Small intestine (tissue), 7 donors: ENCODE data around the gene GALNT11. TPM values are rescaled to one million over a fixed set of nuclear protein-coding genes. Genes with fewer than 3 reads are reported as not detected.

Experiments used
- DNase-seq, 2 donors: peaks; one replicate each; pipeline versions ENCODE4 v3.0.0 to v3.0.0-alpha.2; 2013
- FAIRE-seq: peaks from 2 replicates; lab custom pipeline; 2012; peaks lifted over from hg19 to GRCh38; lab: Jason Lieb, UNC
- H3K27ac ChIP-seq, 3 donors: one replicate each; pipeline ENCODE4 v1.5.1; 2013; ENCODE audit warnings: low read length in 2 of 3, mild to moderate bottlenecking in 2 of 3, control low read depth in 1 of 3, inconsistent platforms in 1 of 3, low read depth in 1 of 3, moderate library complexity in 1 of 3
- H3K27me3 ChIP-seq, 3 donors: one replicate each; pipeline ENCODE4 v1.6.1; 2013; ENCODE audit warnings: low read length in 3 of 3, inconsistent platforms in 1 of 3; ENCODE audit not compliant: control insufficient read depth in 3 of 3, insufficient read depth in 3 of 3
- H3K36me3 ChIP-seq, 3 donors: one replicate each; pipeline ENCODE4 v1.6.1; 2013; ENCODE audit warnings: low read length in 3 of 3, inconsistent platforms in 1 of 3, low read depth in 1 of 3, mild to moderate bottlenecking in 1 of 3, moderate library complexity in 1 of 3; ENCODE audit not compliant: control insufficient read depth in 3 of 3, insufficient read depth in 2 of 3
- H3K4me1 ChIP-seq, 3 donors: one replicate each; pipeline ENCODE4 v1.6.1; 2013; ENCODE audit warnings: low read length in 2 of 3, inconsistent platforms in 1 of 3, low read depth in 1 of 3, mild to moderate bottlenecking in 1 of 3, moderate library complexity in 1 of 3; ENCODE audit not compliant: control insufficient read depth in 3 of 3, insufficient read depth in 2 of 3
- H3K4me3 ChIP-seq, 3 donors: one replicate each; pipeline ENCODE4 v1.5.1; 2013; ENCODE audit warnings: low read length in 3 of 3, control low read depth in 1 of 3, inconsistent platforms in 1 of 3, low read depth in 1 of 3, mild to moderate bottlenecking in 1 of 3, moderate library complexity in 1 of 3
- H3K9me3 ChIP-seq, 2 donors: one replicate each; pipeline ENCODE4 v1.6.1; 2013; ENCODE audit warnings: low read depth in 1 of 2, low read length in 1 of 2; ENCODE audit not compliant: control insufficient read depth in 2 of 2, insufficient read depth in 1 of 2
- WGBS, 3 donors: extraction: QIAGEN DNeasy Blood & Tissue Kit; methylation state at CpG; one replicate each; pipeline ENCODE4 v1.1.7; 2013; 5-methylcytosine and 5-hydroxymethylcytosine counted together
- polyA plus RNA-seq, 4 donors: library from polyadenylated mRNA; stranded (reverse) in 3 of 4; unstranded in 1 of 4; fragments of 200-250 nt in 3 of 4; fragments of 120-200 nt in 1 of 4; gene quantifications; one replicate each; pipeline versions ENCODE4 v1.2.1 to v1.2.3, GENCODE V29; 2013
- donor health status: healthy with polysubstance abuse.
- donor health status: control.
- donor health status: control.
- donor health status: Bipolar disorder and iron deficiency.
- donor health status: healthy.

Gene GALNT11
- polyA plus RNA-seq, 4 donors = 8.1 to 39.7 (median 17.6) TPM

DNA sequence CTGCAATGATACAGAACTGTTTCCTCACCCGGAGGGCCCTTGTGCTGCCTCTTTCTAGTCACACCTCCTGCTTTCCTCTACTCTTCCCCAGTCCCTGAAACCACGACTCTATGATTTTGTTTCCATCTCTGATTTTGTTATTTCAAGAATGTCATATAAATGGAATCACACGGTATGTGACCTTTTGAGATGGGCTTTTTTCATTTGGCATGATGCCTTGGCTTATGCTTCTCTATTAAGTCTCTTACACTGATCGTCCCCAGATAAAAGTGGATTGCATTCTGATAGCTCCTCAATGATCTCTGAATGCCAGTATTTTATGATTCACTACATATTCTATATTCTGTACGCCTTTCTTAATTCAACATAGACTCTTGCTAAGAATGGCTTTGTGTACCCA lies 78.2 kb downstream of the GALNT11 start:
- FAIRE-seq = no peak
- H3K36me3 ChIP-seq = peaks cover 2 to 26% (median 3%) of the 10 kb centered on the region in 3 donors
- H3K9me3 ChIP-seq = no peaks in the 10 kb centered on the region
- H3K27me3 ChIP-seq = no peaks in the 10 kb centered on the region
- WGBS, 3 donors = 79 to 92% (median 87%) methylated on average over 5 of the region's 5 CpGs
- no peak for DNase-seq
- no peaks in the 10 kb centered on the region for H3K4me1 ChIP-seq
- no peak overlapping the region for H3K4me3 ChIP-seq
- no peak overlapping the region for H3K27ac ChIP-seq

DNA sequence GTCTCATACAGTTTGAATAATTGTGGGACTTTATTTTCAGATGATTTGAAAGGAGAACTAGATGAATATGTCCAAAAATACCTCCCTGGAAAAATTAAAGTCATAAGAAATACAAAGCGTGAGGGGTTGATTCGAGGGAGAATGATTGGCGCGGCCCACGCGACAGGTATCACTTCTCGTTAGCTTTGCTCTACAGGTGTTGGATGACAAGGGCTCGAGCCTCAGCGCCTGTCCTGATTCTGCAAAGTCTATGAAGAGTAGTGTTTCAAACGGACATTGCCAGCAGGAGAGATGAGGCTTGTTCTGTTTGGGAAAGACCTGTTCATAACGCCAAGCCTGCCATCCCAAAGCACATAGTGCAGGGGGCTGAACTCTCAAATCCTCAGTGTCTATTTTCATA lies 79.7 kb downstream of the GALNT11 start:
- no peak for FAIRE-seq
- no peaks in the 10 kb centered on the region for H3K9me3 ChIP-seq
- no peak for DNase-seq
- no peak overlapping the region for H3K27ac ChIP-seq
- H3K4me1 ChIP-seq = no peaks in the 10 kb centered on the region
- H3K36me3 ChIP-seq = peaks cover 2 to 26% (median 3%) of the 10 kb centered on the region in 3 donors
- no peak overlapping the region for H3K4me3 ChIP-seq
- no peaks in the 10 kb centered on the region for H3K27me3 ChIP-seq
- WGBS, 3 donors = 96 to 97% (median 96%) methylated on average over 11 of the region's 11 CpGs

DNA sequence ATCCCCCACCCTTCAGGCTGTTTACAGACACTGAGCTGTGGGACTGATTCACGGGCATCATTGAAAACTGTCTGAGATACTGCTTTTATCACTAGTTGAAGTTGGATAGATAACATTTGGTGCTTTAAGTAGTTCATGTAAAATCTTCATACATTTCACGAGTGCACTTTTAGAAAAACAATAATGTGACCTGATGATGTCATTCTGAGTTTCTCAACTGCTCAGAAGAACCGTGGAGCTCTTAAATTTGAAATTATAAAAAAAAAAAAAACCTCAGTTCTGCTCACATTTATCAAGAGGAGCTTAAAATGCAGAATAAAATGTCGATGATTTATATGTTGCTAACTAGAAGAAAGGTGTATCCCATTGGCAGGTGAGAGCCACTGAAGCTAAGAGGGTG lies 81.5 kb downstream of the GALNT11 start:
- Histone ChIP-seq H3K9me3 (no peaks in the 10 kb centered on the region), H3K27me3 (no peaks in the 10 kb centered on the region), H3K27ac (no peak overlapping the region), H3K4me3 (no peak overlapping the region), H3K4me1 (no peaks in the 10 kb centered on the region), H3K36me3 (peaks cover 2 to 27% (median 6%) of the 10 kb centered on the region in 3 donors)
- DNase-seq (no peak), FAIRE-seq (no peak)
- 77 to 81% (median 80%) methylated on average over 4 of the region's 4 CpGs for WGBS, 3 donors

DNA sequence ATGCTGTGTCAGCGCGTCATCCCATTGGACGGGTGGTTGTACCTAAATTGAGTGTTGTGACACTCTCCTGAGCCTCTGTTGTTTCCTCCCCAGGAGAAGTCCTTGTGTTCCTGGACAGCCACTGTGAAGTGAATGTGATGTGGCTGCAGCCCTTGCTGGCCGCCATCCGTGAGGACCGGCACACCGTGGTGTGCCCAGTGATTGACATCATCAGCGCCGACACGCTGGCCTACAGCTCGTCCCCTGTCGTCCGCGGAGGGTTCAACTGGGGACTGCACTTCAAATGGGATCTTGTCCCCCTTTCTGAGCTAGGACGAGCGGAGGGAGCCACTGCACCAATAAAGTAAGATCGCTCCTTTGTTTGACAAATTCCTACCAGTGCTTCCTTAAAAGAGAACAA lies 82.5 kb downstream of the GALNT11 start:
- no peaks in the 10 kb centered on the region for H3K9me3 ChIP-seq
- no peak overlapping the region for H3K4me3 ChIP-seq
- H3K27ac ChIP-seq = no peak overlapping the region
- peaks cover 2 to 25% (median 6%) of the 10 kb centered on the region in 3 donors for H3K36me3 ChIP-seq
- 94 to 98% (median 96%) methylated on average over 17 of the region's 17 CpGs for WGBS, 3 donors
- H3K27me3 ChIP-seq = no peaks in the 10 kb centered on the region
- H3K4me1 ChIP-seq = no peaks in the 10 kb centered on the region
- DNase-seq (no peak), FAIRE-seq (no peak)

- H3K9me3 ChIP-seq = no peaks in the 10 kb centered on the region
- 91 to 94% (median 92%) methylated on average over 7 of the region's 7 CpGs for WGBS, 3 donors
- no peaks in the 10 kb centered on the region for H3K4me1 ChIP-seq
- DNase-seq (no peak), FAIRE-seq (no peak)
- H3K4me3 ChIP-seq = no peak overlapping the region
- H3K27ac ChIP-seq = no peak overlapping the region
- peaks cover 2 to 24% (median 6%) of the 10 kb centered on the region in 3 donors for H3K36me3 ChIP-seq
- H3K27me3 ChIP-seq = no peaks in the 10 kb centered on the region
These were observed 82.9 kb downstream of the GALNT11 start for GRCh38 chr7:152108359-152108758.

DNA sequence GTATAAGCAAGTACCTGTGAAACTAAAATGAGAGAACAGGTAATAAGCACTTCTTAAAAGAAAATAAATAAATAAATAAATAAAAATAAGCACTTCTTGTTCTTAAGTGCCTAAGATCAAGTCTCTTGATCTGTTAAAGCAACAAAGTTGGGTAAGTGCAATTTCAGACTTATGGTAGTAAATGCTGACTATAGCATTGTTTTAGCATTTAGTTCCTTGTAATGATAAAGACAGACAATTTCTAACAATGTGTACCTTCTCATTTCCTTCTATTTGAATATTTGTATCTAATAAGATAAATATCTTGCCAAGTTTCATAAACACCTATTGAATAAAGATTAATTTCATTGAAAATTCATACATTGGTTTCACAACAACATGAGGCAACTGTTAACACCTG lies 87.4 kb downstream of the GALNT11 start:
- Histone ChIP-seq H3K36me3 (peaks cover 6 to 31% (median 11%) of the 10 kb centered on the region in 3 donors), H3K9me3 (no peaks in the 10 kb centered on the region), H3K27me3 (no peaks in the 10 kb centered on the region), H3K27ac (no peak overlapping the region), H3K4me3 (no peak overlapping the region), H3K4me1 (no peaks in the 10 kb centered on the region)
- FAIRE-seq (no peak), DNase-seq (no peak)

DNA sequence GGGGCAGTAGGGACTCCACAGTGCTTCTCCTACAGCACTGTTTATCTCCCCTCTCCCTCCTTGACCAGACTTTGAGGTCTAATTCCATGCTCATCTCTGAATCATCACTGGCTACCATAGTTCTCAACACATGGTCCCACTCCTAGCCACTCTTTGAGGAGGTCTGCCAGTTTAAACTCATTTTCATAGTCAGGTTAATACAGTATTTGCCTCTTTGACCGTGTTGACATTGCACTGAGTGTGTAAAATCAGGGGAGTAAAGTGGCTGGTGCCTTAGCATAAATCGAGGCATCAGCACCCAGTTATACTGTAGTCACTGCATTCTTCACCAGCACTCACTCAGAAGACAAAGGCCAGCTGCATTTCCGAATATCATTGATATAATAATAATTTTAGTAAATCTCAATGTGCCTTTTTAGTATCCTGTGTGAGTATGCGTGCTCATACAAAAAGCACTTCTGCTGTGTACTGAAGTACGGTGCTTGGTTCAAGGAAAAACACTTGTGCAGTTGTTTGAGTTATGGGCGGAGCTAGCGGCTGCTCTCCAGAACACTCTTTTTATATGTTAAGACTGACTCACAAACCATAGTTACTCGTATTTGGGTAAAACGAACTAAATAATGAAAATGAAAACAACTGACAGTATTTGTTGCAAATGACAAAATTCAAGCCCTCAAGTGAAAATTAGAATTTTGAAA lies 89.7 kb downstream of the GALNT11 start:
- DNase-seq = no peak
- Histone ChIP-seq H3K36me3 (peaks cover 6 to 31% (median 19%) of the 10 kb centered on the region in 3 donors), H3K4me1 (no peaks in the 10 kb centered on the region)

GRCh38 chr7:152117356-152117755 lies 91.9 kb downstream of the GALNT11 start:
- no peaks in the 10 kb centered on the region for H3K27me3 ChIP-seq
- H3K4me3 ChIP-seq = no peak overlapping the region
- FAIRE-seq = no peak
- 92 to 96% (median 94%) methylated on average over 8 of the region's 8 CpGs for WGBS, 3 donors
- no peaks in the 10 kb centered on the region for H3K9me3 ChIP-seq
- no peak for DNase-seq
- H3K36me3 ChIP-seq = peaks cover 6 to 40% (median 33%) of the 10 kb centered on the region in 3 donors
- H3K4me1 ChIP-seq = no peaks in the 10 kb centered on the region
- H3K27ac ChIP-seq = no peak overlapping the region

More for the DNA sequence above, 89.7 kb downstream of the GALNT11 start:
- no peak overlapping the region for H3K4me3 ChIP-seq
- no peaks in the 10 kb centered on the region for H3K9me3 ChIP-seq
- WGBS, 3 donors = 92 to 95% (median 94%) methylated on average over 9 of the region's 9 CpGs
- no peak overlapping the region for H3K27ac ChIP-seq
- FAIRE-seq = no peak
- H3K27me3 ChIP-seq = no peaks in the 10 kb centered on the region

GRCh38 chr7:152120210-152120609 lies 94.7 kb downstream of the GALNT11 start:
- FAIRE-seq (no peak), DNase-seq (no peak)
- Histone ChIP-seq H3K36me3 (peaks cover 8 to 41% (median 37%) of the 10 kb centered on the region in 3 donors), H3K27me3 (no peaks in the 10 kb centered on the region), H3K27ac (no peak overlapping the region), H3K4me1 (no peaks in the 10 kb centered on the region), H3K4me3 (no peak overlapping the region), H3K9me3 (peaks cover 0 to 13% of the 10 kb centered on the region in 2 donors)
- 95 to 99% (median 98%) methylated on average over 6 of the region's 6 CpGs for WGBS, 3 donors
